ENCODE results near the gene ZDHHC13.

Gene ZDHHC13

GRCh38 chr11:19162951-19163505 is 46.1 kb downstream of the ZDHHC13 start:
- peaks cover 0 to 10% (median 7%) of the 10 kb centered on the region in 5 donors for H3K36me3 ChIP-seq (ENCODE audit: control insufficient read depth in 5 of 5, insufficient read depth in 5 of 5, low read length in 5 of 5)
- no peak overlapping the region for H3K4me3 ChIP-seq (ENCODE audit: low read depth in 1 of 5, low read length in 5 of 5)
- no peaks in the 10 kb centered on the region for H3K9me3 ChIP-seq (ENCODE audit: control insufficient read depth in 5 of 5, low read length in 5 of 5)
- H3K27me3 ChIP-seq (ENCODE audit: control insufficient read depth in 5 of 5, insufficient read depth in 4 of 5, low read length in 5 of 5): no peaks in the 10 kb centered on the region
- H3K27ac ChIP-seq (ENCODE audit: low read depth, low read length): no peak overlapping the region
- no peaks in the 10 kb centered on the region for H3K4me1 ChIP-seq (ENCODE audit: control insufficient read depth in 5 of 5, insufficient read depth in 5 of 5, low read length in 5 of 5)
- H3K9ac ChIP-seq (ENCODE audit: low read length in 5 of 5): no peak overlapping the region

GRCh38 chr11:19163617-19164016 is 46.6 kb downstream of the ZDHHC13 start:
- Histone ChIP-seq H3K27me3 (ENCODE audit: control insufficient read depth in 5 of 5, insufficient read depth in 4 of 5, low read length in 5 of 5) (no peaks in the 10 kb centered on the region), H3K4me3 (ENCODE audit: low read depth in 1 of 5, low read length in 5 of 5) (no peak overlapping the region), H3K9me3 (ENCODE audit: control insufficient read depth in 5 of 5, low read length in 5 of 5) (no peaks in the 10 kb centered on the region), H3K36me3 (ENCODE audit: control insufficient read depth in 5 of 5, insufficient read depth in 5 of 5, low read length in 5 of 5) (peaks cover 0 to 10% (median 7%) of the 10 kb centered on the region in 5 donors), H3K4me1 (ENCODE audit: control insufficient read depth in 5 of 5, insufficient read depth in 5 of 5, low read length in 5 of 5) (no peaks in the 10 kb centered on the region), H3K27ac (ENCODE audit: low read depth, low read length) (no peak overlapping the region), H3K9ac (ENCODE audit: low read length in 5 of 5) (no peak overlapping the region)

- no peak overlapping the region for H3K9ac ChIP-seq (ENCODE audit: low read length in 5 of 5)
Observed at GRCh38 chr11:19164230-19164855, 47.4 kb downstream of the ZDHHC13 start.

GRCh38 chr11:19164881-19165280 is 47.9 kb downstream of the ZDHHC13 start:
- H3K9ac ChIP-seq (ENCODE audit: low read length in 5 of 5): no peak overlapping the region
- H3K4me3 ChIP-seq (ENCODE audit: low read depth in 1 of 5, low read length in 5 of 5): no peak overlapping the region
- H3K27me3 ChIP-seq (ENCODE audit: control insufficient read depth in 5 of 5, insufficient read depth in 4 of 5, low read length in 5 of 5): no peaks in the 10 kb centered on the region
- H3K9me3 ChIP-seq (ENCODE audit: control insufficient read depth in 5 of 5, low read length in 5 of 5): no peaks in the 10 kb centered on the region
- H3K27ac ChIP-seq (ENCODE audit: low read depth, low read length): no peak overlapping the region
- H3K4me1 ChIP-seq (ENCODE audit: control insufficient read depth in 5 of 5, insufficient read depth in 5 of 5, low read length in 5 of 5): no peaks in the 10 kb centered on the region
- H3K36me3 ChIP-seq (ENCODE audit: control insufficient read depth in 5 of 5, insufficient read depth in 5 of 5, low read length in 5 of 5): peaks cover 0 to 13% (median 3%) of the 10 kb centered on the region in 5 donors

More at GRCh38 chr11:19164230-19164855, 47.4 kb downstream of the ZDHHC13 start:
- Histone ChIP-seq H3K27ac (ENCODE audit: low read depth, low read length) (no peak overlapping the region), H3K9me3 (ENCODE audit: control insufficient read depth in 5 of 5, low read length in 5 of 5) (no peaks in the 10 kb centered on the region), H3K27me3 (ENCODE audit: control insufficient read depth in 5 of 5, insufficient read depth in 4 of 5, low read length in 5 of 5) (no peaks in the 10 kb centered on the region), H3K4me1 (ENCODE audit: control insufficient read depth in 5 of 5, insufficient read depth in 5 of 5, low read length in 5 of 5) (no peaks in the 10 kb centered on the region), H3K4me3 (ENCODE audit: low read depth in 1 of 5, low read length in 5 of 5) (no peak overlapping the region), H3K36me3 (ENCODE audit: control insufficient read depth in 5 of 5, insufficient read depth in 5 of 5, low read length in 5 of 5) (peaks cover 0 to 13% (median 4%) of the 10 kb centered on the region in 5 donors)

GRCh38 chr11:19168090-19168489 is 51.1 kb downstream of the ZDHHC13 start:
- H3K9ac ChIP-seq (ENCODE audit: low read length in 5 of 5): no peak overlapping the region
- no peak overlapping the region for H3K27ac ChIP-seq (ENCODE audit: low read depth, low read length)
- H3K4me3 ChIP-seq (ENCODE audit: low read depth in 1 of 5, low read length in 5 of 5): no peak overlapping the region
- no peaks in the 10 kb centered on the region for H3K4me1 ChIP-seq (ENCODE audit: control insufficient read depth in 5 of 5, insufficient read depth in 5 of 5, low read length in 5 of 5)
- H3K27me3 ChIP-seq (ENCODE audit: control insufficient read depth in 5 of 5, insufficient read depth in 4 of 5, low read length in 5 of 5): no peaks in the 10 kb centered on the region
- peaks cover 2 to 24% (median 9%) of the 10 kb centered on the region in 5 donors for H3K36me3 ChIP-seq (ENCODE audit: control insufficient read depth in 5 of 5, insufficient read depth in 5 of 5, low read length in 5 of 5)
- H3K9me3 ChIP-seq (ENCODE audit: control insufficient read depth in 5 of 5, low read length in 5 of 5): no peaks in the 10 kb centered on the region

- Histone ChIP-seq H3K27ac (ENCODE audit: low read depth, low read length) (no peak overlapping the region), H3K9me3 (ENCODE audit: control insufficient read depth in 5 of 5, low read length in 5 of 5) (no peaks in the 10 kb centered on the region), H3K4me3 (ENCODE audit: low read depth in 1 of 5, low read length in 5 of 5) (no peak overlapping the region), H3K36me3 (ENCODE audit: control insufficient read depth in 5 of 5, insufficient read depth in 5 of 5, low read length in 5 of 5) (peaks cover 3 to 29% (median 13%) of the 10 kb centered on the region in 5 donors), H3K27me3 (ENCODE audit: control insufficient read depth in 5 of 5, insufficient read depth in 4 of 5, low read length in 5 of 5) (no peaks in the 10 kb centered on the region), H3K4me1 (ENCODE audit: control insufficient read depth in 5 of 5, insufficient read depth in 5 of 5, low read length in 5 of 5) (no peaks in the 10 kb centered on the region), H3K9ac (ENCODE audit: low read length in 5 of 5) (no peak overlapping the region)
Observed at GRCh38 chr11:19173004-19173689, 56.2 kb downstream of the ZDHHC13 start.

- H3K9me3 ChIP-seq (ENCODE audit: control insufficient read depth in 5 of 5, low read length in 5 of 5): no peaks in the 10 kb centered on the region
- no peaks in the 10 kb centered on the region for H3K27me3 ChIP-seq (ENCODE audit: control insufficient read depth in 5 of 5, insufficient read depth in 4 of 5, low read length in 5 of 5)
- no peaks in the 10 kb centered on the region for H3K4me1 ChIP-seq (ENCODE audit: control insufficient read depth in 5 of 5, insufficient read depth in 5 of 5, low read length in 5 of 5)
- no peak overlapping the region for H3K4me3 ChIP-seq (ENCODE audit: low read depth in 1 of 5, low read length in 5 of 5)
- no peak overlapping the region for H3K9ac ChIP-seq (ENCODE audit: low read length in 5 of 5)
- no peak overlapping the region for H3K27ac ChIP-seq (ENCODE audit: low read depth, low read length)
- H3K36me3 ChIP-seq (ENCODE audit: control insufficient read depth in 5 of 5, insufficient read depth in 5 of 5, low read length in 5 of 5): peaks cover 3 to 24% (median 12%) of the 10 kb centered on the region in 5 donors
Observed at GRCh38 chr11:19173964-19174638, 57.1 kb downstream of the ZDHHC13 start.

GRCh38 chr11:19176629-19177186 is 59.7 kb downstream of the ZDHHC13 start:
- Histone ChIP-seq H3K27ac (ENCODE audit: low read depth, low read length) (no peak overlapping the region), H3K4me1 (ENCODE audit: control insufficient read depth in 5 of 5, insufficient read depth in 5 of 5, low read length in 5 of 5) (no peaks in the 10 kb centered on the region), H3K4me3 (ENCODE audit: low read depth in 1 of 5, low read length in 5 of 5) (no peak overlapping the region), H3K36me3 (ENCODE audit: control insufficient read depth in 5 of 5, insufficient read depth in 5 of 5, low read length in 5 of 5) (peaks cover 3 to 17% (median 12%) of the 10 kb centered on the region in 5 donors), H3K27me3 (ENCODE audit: control insufficient read depth in 5 of 5, insufficient read depth in 4 of 5, low read length in 5 of 5) (no peaks in the 10 kb centered on the region), H3K9me3 (ENCODE audit: control insufficient read depth in 5 of 5, low read length in 5 of 5) (no peaks in the 10 kb centered on the region), H3K9ac (ENCODE audit: low read length in 5 of 5) (no peak overlapping the region)

GRCh38 chr11:19181531-19182261 is 64.7 kb downstream of the ZDHHC13 start:
- Histone ChIP-seq H3K4me3 (ENCODE audit: low read depth in 1 of 5, low read length in 5 of 5) (no peak overlapping the region), H3K9ac (ENCODE audit: low read length in 5 of 5) (no peak overlapping the region), H3K36me3 (ENCODE audit: control insufficient read depth in 5 of 5, insufficient read depth in 5 of 5, low read length in 5 of 5) (peaks cover 0 to 3% (median under 1%) of the 10 kb centered on the region in 5 donors), H3K4me1 (ENCODE audit: control insufficient read depth in 5 of 5, insufficient read depth in 5 of 5, low read length in 5 of 5) (no peaks in the 10 kb centered on the region), H3K27me3 (ENCODE audit: control insufficient read depth in 5 of 5, insufficient read depth in 4 of 5, low read length in 5 of 5) (peaks cover 0 to 6% (median 2%) of the 10 kb centered on the region in 5 donors), H3K27ac (ENCODE audit: low read depth, low read length) (no peak overlapping the region), H3K9me3 (ENCODE audit: control insufficient read depth in 5 of 5, low read length in 5 of 5) (no peaks in the 10 kb centered on the region)
